T-cell (primary cell): ENCODE measurements around the gene C11orf54. TPM values are rescaled to one million over a fixed set of nuclear protein-coding genes. Genes with fewer than 3 reads are reported as not detected.
A peak's percentile ranks its signal among the peaks of the same experiment; 100 is the strongest.

Experiments used
- ATAC-seq, 4 experiments: fragments of 200-7000 bp in 3 of 4; fragments of 150-1000 bp in 1 of 4; cut with Tn5 transposase; replicated peaks in 1 of 4; 1 replicate in 3 of 4; 2 replicates in 1 of 4; pipeline ENCODE4 v1.10.0; 2021; ENCODE audit warnings: moderate library complexity in 3 of 4, mild to moderate bottlenecking in 2 of 4, moderate number of reproducible peaks in 1 of 4
- CTCF ChIA-PET, 2 donors: fragments of 300-600 bp; sonication (Branson Sonifier 250); formaldehyde crosslinking; loops; one replicate each; lab custom pipeline; 2022; ENCODE audit warnings: antibody characterized with exemption in 2 of 2; lab: Charles Lee
- POLR2A ChIA-PET, 2 donors: fragments of 300-600 bp; sonication (Branson Sonifier 250); formaldehyde crosslinking; loops; one replicate each; lab custom pipeline; 2022; ENCODE audit warnings: antibody characterized with exemption in 2 of 2; lab: Charles Lee
- DNase-seq, 35 experiments: peaks; one replicate each; pipeline versions ENCODE4 v3.0.0 to v3.0.0-alpha.2; 2013 to 2023
- H3K27ac ChIP-seq: one replicate; pipeline ENCODE4 v1.5.1; 2013; ENCODE audit warnings: low read length
- H3K27me3 ChIP-seq, 2 experiments: replicated peaks in 1 of 2; 1 replicate in 1 of 2; 2 replicates in 1 of 2; pipeline versions ENCODE4 v1.6.1 to v1.7.0; 2013; ENCODE audit warnings: low read length in 1 of 2, mixed read lengths in 1 of 2; ENCODE audit not compliant: control insufficient read depth in 2 of 2, insufficient read depth in 2 of 2; ENCODE audit errors: extremely low read depth in 1 of 2
- H3K36me3 ChIP-seq, 2 donors: 1 replicate in 1 of 2; 2 replicates in 1 of 2; pipeline versions ENCODE4 v1.6.1 to v1.7.0; 2013; ENCODE audit warnings: low read length in 1 of 2; ENCODE audit not compliant: control insufficient read depth in 2 of 2, insufficient read depth in 1 of 2; ENCODE audit errors: extremely low read depth in 1 of 2
- H3K4me1 ChIP-seq, 2 experiments: 1 replicate in 1 of 2; 2 replicates in 1 of 2; pipeline versions ENCODE4 v1.6.1 to v1.7.0; 2013; ENCODE audit warnings: low read length in 2 of 2, mixed read lengths in 1 of 2; ENCODE audit not compliant: insufficient read depth in 2 of 2, control insufficient read depth in 1 of 2; ENCODE audit errors: extremely low read depth in 1 of 2
- H3K4me3 ChIP-seq, 2 donors: 1 replicate in 1 of 2; 2 replicates in 1 of 2; pipeline versions ENCODE4 v1.5.1 to v1.7.0; 2013; ENCODE audit warnings: mild to moderate bottlenecking in 2 of 2, low read length in 1 of 2, moderate library complexity in 1 of 2; ENCODE audit not compliant: control insufficient read depth in 1 of 2; ENCODE audit errors: extremely low read depth in 1 of 2
- H3K9me3 ChIP-seq: 2 replicates; pipeline ENCODE4 v1.7.0; 2013
- H3K27ac Mint-ChIP-seq, 2 donors: one replicate each; pipeline ENCODE4 v1.8.0; 2020 to 2021; ENCODE audit warnings: mild to moderate bottlenecking in 2 of 2, mixed read lengths in 2 of 2
- H3K27me3 Mint-ChIP-seq, 2 donors: one replicate each; pipeline ENCODE4 v1.8.0; 2021 to 2022; ENCODE audit warnings: mixed read lengths in 2 of 2
- H3K36me3 Mint-ChIP-seq: one replicate; pipeline ENCODE4 v1.8.0; 2021; ENCODE audit warnings: mixed read lengths
- H3K4me1 Mint-ChIP-seq, 3 donors: one replicate each; pipeline ENCODE4 v1.8.0; 2020 to 2022; ENCODE audit warnings: mixed read lengths in 3 of 3, mild to moderate bottlenecking in 1 of 3
- H3K4me3 Mint-ChIP-seq, 3 donors: one replicate each; pipeline ENCODE4 v1.8.0; 2020 to 2022; ENCODE audit warnings: mild to moderate bottlenecking in 3 of 3, mixed read lengths in 3 of 3, moderate library complexity in 3 of 3
- H3K9me3 Mint-ChIP-seq, 3 donors: one replicate each; pipeline ENCODE4 v1.8.0; 2020 to 2022; ENCODE audit warnings: mixed read lengths in 3 of 3
- WGBS: methylation state at CpG from one replicate; pipeline ENCODE4 v1.1.5; 2013; ENCODE audit warnings: missing lambda C conversion rate; ENCODE audit not compliant: insufficient coverage; 5-methylcytosine and 5-hydroxymethylcytosine counted together
- total RNA-seq, 35 experiments: library from RNA in 6 of 35; stranded (reverse) in 6 of 35; fragments of 120-200 nt in 1 of 35; gene quantifications; one replicate each; pipeline versions ENCODE4 v1.2.1 to v1.2.4 and lab custom pipeline; 2013 to 2026

The C11orf54 gene
- total RNA-seq, 5 donors from 2014 or later (not counting 1 experiment from before 2014, with no cell fraction given) = 15.3 to 30.8 (median 27.4) TPM

DNA sequence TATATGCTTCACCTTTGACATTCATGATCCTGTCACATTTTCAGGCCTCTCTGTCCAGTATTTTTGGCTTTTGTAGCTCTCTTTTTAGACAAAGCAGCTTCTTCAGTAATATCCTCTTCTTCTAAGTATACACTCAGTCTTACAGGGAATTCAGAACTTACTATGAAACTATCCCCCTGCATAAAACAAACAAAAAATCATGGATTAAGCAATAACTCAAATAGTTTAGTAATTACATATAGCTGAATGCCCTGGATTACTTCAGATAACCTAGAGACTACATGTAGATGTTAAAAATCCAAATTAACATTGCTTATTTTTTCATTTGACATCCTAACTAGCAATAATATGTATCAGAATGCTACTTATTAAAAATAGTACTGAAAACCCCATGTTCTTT is 5.3 kb upstream of the C11orf54 start:
- Histone ChIP-seq H3K9me3 (no peaks in the 10 kb centered on the region), H3K4me1 (peaks cover 24 to 32% of the 10 kb centered on the region in 2 experiments), H3K27ac (peak overlapping the region; percentile 32), H3K27me3 (no peaks in the 10 kb centered on the region), H3K4me3 (no peak overlapping the region), H3K36me3 (peaks cover 5 to 76% of the 10 kb centered on the region in 2 donors)
- H3K9me3 Mint-ChIP-seq = no peaks in the 10 kb centered on the region
- H3K4me3 Mint-ChIP-seq = no peak overlapping the region
- no peaks in the 10 kb centered on the region for H3K27me3 Mint-ChIP-seq
- peaks cover 75% of the 10 kb centered on the region for H3K36me3 Mint-ChIP-seq
- DNase-seq (no peak), ATAC-seq (no peak)
- peak overlapping the region; percentile 48 to 78 for H3K27ac Mint-ChIP-seq
- ChIA-PET CTCF (interaction anchor here in 1 of 2 donors (0.6 kb wide), 1 partner anchor 541 kb away, joined by 11 read pairs; no protein-coding TSS in a partner anchor), POLR2A (interaction anchor here (0.6 kb wide), 2 partner anchors 74 to 191 kb away, joined by 4 to 5 read pairs; no protein-coding TSS in a partner anchor)
- peaks cover 59 to 77% (median 75%) of the 10 kb centered on the region in 3 donors for H3K4me1 Mint-ChIP-seq

GRCh38 chr11:93737904-93738612 is 3.4 kb upstream of the C11orf54 start:
- no peak for ATAC-seq
- Histone ChIP-seq H3K4me3 (peak overlapping the region in 1 of 2 donors; percentile 4), H3K4me1 (peaks cover 35 to 36% of the 10 kb centered on the region in 2 experiments), H3K9me3 (no peaks in the 10 kb centered on the region), H3K36me3 (peaks cover 5 to 60% of the 10 kb centered on the region in 2 donors), H3K27me3 (no peaks in the 10 kb centered on the region), H3K27ac (peak overlapping the region; percentile 38)
- no peaks in the 10 kb centered on the region for H3K9me3 Mint-ChIP-seq
- peak overlapping the region; percentile 90 to 93 for H3K27ac Mint-ChIP-seq
- H3K27me3 Mint-ChIP-seq = no peaks in the 10 kb centered on the region
- ChIA-PET CTCF (interaction anchor here (0.5 to 1.1 kb wide), 3 partner anchors 17 to 46 kb away, joined by 3 to 5 read pairs (median 3); partner anchors contain the start of gene MED17 (in 1 of the 2)), POLR2A (interaction anchor here (0.6 to 1.8 kb wide), 4 partner anchors 11 to 579 kb away, joined by 3 to 4 read pairs (median 4); no protein-coding TSS in a partner anchor)
- peaks cover 78 to 87% (median 83%) of the 10 kb centered on the region in 3 donors for H3K4me1 Mint-ChIP-seq
- peak overlapping the region; percentile 85 to 100 (median 100) for H3K4me3 Mint-ChIP-seq
- DNase-seq = peak in 1 of 35 experiments; percentile 29
- WGBS = no CpG with 5 or more reads among the region's 6 CpGs
- peaks cover 61% of the 10 kb centered on the region for H3K36me3 Mint-ChIP-seq

DNA sequence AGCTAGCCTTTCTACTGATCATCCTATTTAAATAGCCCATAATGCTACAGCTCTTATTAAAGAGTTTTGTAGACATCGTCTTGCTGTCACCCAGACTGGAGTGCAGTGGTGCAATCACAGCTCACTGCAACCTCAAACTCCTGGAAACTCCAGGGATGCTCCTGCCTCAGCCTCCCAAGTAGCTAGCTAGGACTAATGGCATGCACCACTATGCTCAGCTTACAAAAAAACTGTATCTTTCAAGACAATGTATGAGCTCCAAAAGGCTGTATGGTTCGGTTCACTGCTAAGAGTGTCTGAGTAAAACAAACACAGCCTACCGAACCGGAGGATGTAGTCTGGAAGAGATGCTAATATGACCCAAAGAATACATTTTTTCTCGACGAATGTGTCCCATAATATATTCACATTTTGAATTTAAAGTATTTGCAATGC is 2.8 kb upstream of the C11orf54 start:
- Mint-ChIP-seq H3K36me3 (peaks cover 58% of the 10 kb centered on the region), H3K27ac (peak overlapping the region; percentile 90 to 93), H3K4me3 (peak overlapping the region; percentile 85 to 100 (median 100)), H3K4me1 (peaks cover 82 to 86% (median 82%) of the 10 kb centered on the region in 3 donors), H3K27me3 (no peaks in the 10 kb centered on the region), H3K9me3 (no peaks in the 10 kb centered on the region)
- H3K4me3 ChIP-seq = peak overlapping the region in 1 of 2 donors; percentile 4
- ATAC-seq (no peak), DNase-seq (peak in 1 of 35 experiments; percentile 18)
- peaks cover 31 to 36% of the 10 kb centered on the region in 2 experiments for H3K4me1 ChIP-seq
- H3K27me3 ChIP-seq = no peaks in the 10 kb centered on the region
- CTCF ChIA-PET = interaction anchor here (0.5 to 1.1 kb wide), 3 partner anchors 17 to 45 kb away, joined by 3 to 5 read pairs (median 3); partner anchors contain the start of gene MED17 (in 1 of the 2)
- WGBS = 14% methylated on average over 1 of the region's 6 CpGs
- POLR2A ChIA-PET = interaction anchor here (0.7 to 1.8 kb wide), 3 partner anchors 51 to 579 kb away, joined by 3 to 4 read pairs (median 4); no protein-coding TSS in a partner anchor
- no peaks in the 10 kb centered on the region for H3K9me3 ChIP-seq
- peaks cover 5 to 60% of the 10 kb centered on the region in 2 donors for H3K36me3 ChIP-seq
- H3K27ac ChIP-seq = peak overlapping the region; percentile 38

DNA sequence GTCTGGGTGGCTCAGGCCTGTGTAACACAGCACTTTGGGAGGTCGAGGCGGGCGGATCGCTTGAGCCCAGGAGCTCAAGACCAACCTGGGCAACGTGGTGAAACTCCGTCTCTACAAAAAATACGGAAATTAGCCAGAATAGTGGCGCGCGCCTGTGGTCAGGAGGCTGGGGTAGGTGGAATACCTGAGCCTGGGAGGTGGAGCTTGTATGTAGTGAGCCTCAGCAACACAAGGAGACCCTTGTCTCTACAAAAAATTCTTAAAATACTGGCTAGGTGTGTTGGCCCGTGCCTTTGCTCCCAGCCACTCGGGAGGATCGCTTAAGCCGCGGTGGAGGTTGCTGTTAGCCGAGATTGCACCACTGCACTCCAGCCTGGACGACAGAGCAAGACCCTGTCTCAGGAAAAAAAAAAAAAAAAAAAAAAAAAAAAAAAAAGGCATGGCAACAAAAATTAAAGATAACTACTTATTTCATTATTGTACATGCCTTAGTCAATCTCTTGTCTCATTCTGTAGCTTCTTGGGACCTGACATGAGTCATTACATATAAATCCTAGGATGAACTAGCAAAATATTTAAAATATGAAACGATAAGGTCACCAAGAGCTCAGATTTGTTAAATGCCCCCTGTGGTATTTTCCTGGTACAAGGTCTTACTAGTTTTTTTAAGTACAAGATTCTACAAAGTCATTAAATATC is 1.3 kb upstream of the C11orf54 start:
- no peaks in the 10 kb centered on the region for H3K27me3 Mint-ChIP-seq
- WGBS = 10% methylated on average over 5 of the region's 18 CpGs
- no peaks in the 10 kb centered on the region for H3K27me3 ChIP-seq
- H3K36me3 ChIP-seq = peaks cover 5 to 46% of the 10 kb centered on the region in 2 donors
- no peaks in the 10 kb centered on the region for H3K9me3 Mint-ChIP-seq
- ATAC-seq (no peak), DNase-seq (peak in 4 of 35 experiments; percentile 7 to 47 (median 8))
- CTCF ChIA-PET = interaction anchor here (0.6 to 3.5 kb wide), 7 partner anchors 42 to 776 kb away, joined by 3 to 37 read pairs (median 7); partner anchors contain the start of genes MED17 (in 2 of the 2) and CEP295 (in 1 of the 2)
- H3K27ac ChIP-seq = peak overlapping the region; percentile 93
- peak overlapping the region; percentile 100 for H3K4me3 Mint-ChIP-seq
- peaks cover 25 to 36% of the 10 kb centered on the region in 2 experiments for H3K4me1 ChIP-seq
- H3K36me3 Mint-ChIP-seq = peaks cover 49% of the 10 kb centered on the region
- POLR2A ChIA-PET = interaction anchor here (0.6 to 3.8 kb wide), 15 partner anchors 9 to 1330 kb away, joined by 3 to 41 read pairs (median 5); partner anchors contain the start of genes CEP295 (in 2 of the 2) and MED17 (in 2 of the 2)
- peak overlapping the region; percentile 78 to 95 for H3K4me3 ChIP-seq
- peak overlapping the region; percentile 100 for H3K27ac Mint-ChIP-seq
- no peaks in the 10 kb centered on the region for H3K9me3 ChIP-seq
- H3K4me1 Mint-ChIP-seq = peaks cover 80 to 91% (median 81%) of the 10 kb centered on the region in 3 donors

DNA sequence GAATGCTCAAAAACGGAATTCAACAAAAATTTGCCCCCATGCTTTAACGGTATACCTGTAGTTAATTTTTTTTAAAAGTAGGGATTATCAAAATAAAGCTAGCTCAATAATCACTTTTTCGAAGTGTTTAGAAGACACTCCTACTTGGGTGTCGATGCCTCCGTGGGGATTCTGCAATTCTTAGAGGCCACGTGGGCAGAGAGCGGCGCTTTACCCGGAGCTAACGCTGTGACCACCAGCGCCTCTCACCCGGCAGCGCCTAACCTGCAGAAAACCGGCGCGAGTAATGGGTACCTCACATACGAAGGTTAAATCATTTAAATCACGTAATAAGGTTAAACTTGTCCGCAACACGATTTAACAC is 760 bp upstream of the C11orf54 start:
- ATAC-seq = peak; percentile 39 to 52 (median 48)
- Mint-ChIP-seq H3K36me3 (peaks cover 47% of the 10 kb centered on the region), H3K27ac (peak overlapping the region; percentile 100), H3K9me3 (no peaks in the 10 kb centered on the region), H3K4me3 (peak overlapping the region; percentile 100), H3K27me3 (no peaks in the 10 kb centered on the region), H3K4me1 (peaks cover 77 to 91% (median 78%) of the 10 kb centered on the region in 3 donors)
- H3K4me3 ChIP-seq = peak overlapping the region; percentile 78 to 95
- H3K4me1 ChIP-seq = peaks cover 22 to 36% of the 10 kb centered on the region in 2 experiments
- no peaks in the 10 kb centered on the region for H3K27me3 ChIP-seq
- 0% methylated on average over 15 of the region's 20 CpGs for WGBS
- peaks cover 3 to 41% of the 10 kb centered on the region in 2 donors for H3K36me3 ChIP-seq
- POLR2A ChIA-PET = interaction anchor here (0.5 to 3.8 kb wide), 17 partner anchors 8 to 1329 kb away, joined by 3 to 41 read pairs (median 6); partner anchors contain the start of genes CEP295 (in 2 of the 2) and MED17 (in 2 of the 2)
- H3K9me3 ChIP-seq = no peaks in the 10 kb centered on the region
- DNase-seq = peak in 33 of 35 experiments; percentile 49 to 75 (median 62)
- CTCF ChIA-PET = interaction anchor here (0.6 to 3.5 kb wide), 9 partner anchors 10 to 776 kb away, joined by 3 to 37 read pairs (median 6); partner anchors contain the start of genes MED17 (in 2 of the 2) and CEP295 (in 1 of the 2)
- peak overlapping the region; percentile 93 for H3K27ac ChIP-seq
